Measurements from ENCODE around the gene TMEM101.
"Not testable (repeated sequence)": the region's sequence is repeated elsewhere in the genome, so short reads cannot be mapped to it uniquely, and the experiment has no call there.

Gene TMEM101

GRCh38 chr17:43961954-43962353 lies 52.8 kb downstream of the TMEM101 start:
- no peak overlapping the region for H3K4me3 ChIP-seq (replicated peaks; ENCODE audit: low read depth, low read length)
- no peak for DNase-seq (ENCODE audit: low read depth)
- no peak for TF ChIP-seq CTCF (IDR thresholded peaks at IDR 0.05; ENCODE audit: low read length, missing control alignments)

- not testable (repeated sequence) for DNase-seq (ENCODE audit: low read depth); H3K4me3 ChIP-seq (replicated peaks; ENCODE audit: low read depth, low read length)
Observed at GRCh38 chr17:43961292-43961691, 53.5 kb downstream of the TMEM101 start.
